K562 (cell line): Measurements from ENCODE around the gene LVRN.

Experiments used
- GABPA ChIP-seq: fragments of 200-800 bp; sonication (Bioruptor generic); conservative IDR thresholded peaks from 2 replicates; pipeline ENCODE4 v1.6.1; 2016; ENCODE audit warnings: low read depth, missing genetic modification characterization, missing compliant biosample characterization
- SMARCC2 ChIP-seq: fragments of 450-650 bp; IDR thresholded peaks from 2 replicates; pipeline ENCODE4 v1.6.1; 2017; ENCODE audit warnings: antibody characterized with exemption, moderate library complexity, mild to moderate bottlenecking, low read depth

- TF ChIP-seq GABPA (tag) (no peak), SMARCC2 (no peak)
These were observed at the start of gene LVRN for GRCh38 chr5:115962239-115962564.
